Tibial nerve (tissue), 3 donors: Measurements from ENCODE around the gene EME2.

Experiments
- POLR2A ChIP-seq, 2 donors: fragments of 450-650 bp; IDR thresholded peaks; one replicate each; pipeline ENCODE4 v1.6.1; 2017; ENCODE audit warnings: antibody characterized with exemption in 2 of 2, mild to moderate bottlenecking in 2 of 2, moderate library complexity in 2 of 2
- TF ChIP-seq, protein P1 (sequence below), 5 experiments: fragments of 200-600 bp in 3 of 5; fragments of 450-650 bp in 2 of 5; sonication (generic) in 3 of 5; IDR thresholded peaks; one replicate each; pipeline ENCODE4 v1.5.1; 2016 to 2019; ENCODE audit warnings: antibody characterized with exemption in 5 of 5, mild to moderate bottlenecking in 3 of 5, moderate library complexity in 2 of 5

DNA sequence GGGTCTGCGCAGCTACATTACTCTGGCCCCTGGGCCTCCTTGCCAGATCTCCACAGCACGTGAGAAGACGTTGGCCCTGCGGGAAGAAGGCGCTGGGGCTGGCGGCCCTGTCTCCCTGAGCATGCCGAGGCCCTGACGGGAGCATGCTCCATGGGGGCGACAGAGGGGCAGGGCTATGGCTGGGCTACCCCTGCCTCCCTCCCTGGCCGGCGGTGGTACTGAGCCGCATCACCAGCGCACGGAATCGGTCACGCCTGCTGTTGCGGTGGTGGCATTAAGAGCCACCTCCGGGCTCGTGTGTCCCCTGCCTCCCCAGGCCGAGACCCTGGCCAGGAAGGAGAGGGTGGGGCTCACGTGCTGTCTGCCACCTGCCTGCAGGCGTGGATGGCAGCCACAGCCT, 38.5 kb upstream of the EME2 start:
- TF ChIP-seq, protein P1, sequence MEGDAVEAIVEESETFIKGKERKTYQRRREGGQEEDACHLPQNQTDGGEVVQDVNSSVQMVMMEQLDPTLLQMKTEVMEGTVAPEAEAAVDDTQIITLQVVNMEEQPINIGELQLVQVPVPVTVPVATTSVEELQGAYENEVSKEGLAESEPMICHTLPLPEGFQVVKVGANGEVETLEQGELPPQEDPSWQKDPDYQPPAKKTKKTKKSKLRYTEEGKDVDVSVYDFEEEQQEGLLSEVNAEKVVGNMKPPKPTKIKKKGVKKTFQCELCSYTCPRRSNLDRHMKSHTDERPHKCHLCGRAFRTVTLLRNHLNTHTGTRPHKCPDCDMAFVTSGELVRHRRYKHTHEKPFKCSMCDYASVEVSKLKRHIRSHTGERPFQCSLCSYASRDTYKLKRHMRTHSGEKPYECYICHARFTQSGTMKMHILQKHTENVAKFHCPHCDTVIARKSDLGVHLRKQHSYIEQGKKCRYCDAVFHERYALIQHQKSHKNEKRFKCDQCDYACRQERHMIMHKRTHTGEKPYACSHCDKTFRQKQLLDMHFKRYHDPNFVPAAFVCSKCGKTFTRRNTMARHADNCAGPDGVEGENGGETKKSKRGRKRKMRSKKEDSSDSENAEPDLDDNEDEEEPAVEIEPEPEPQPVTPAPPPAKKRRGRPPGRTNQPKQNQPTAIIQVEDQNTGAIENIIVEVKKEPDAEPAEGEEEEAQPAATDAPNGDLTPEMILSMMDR (IDR thresholded peaks at IDR 0.05), result no peak
- TF ChIP-seq POLR2A (IDR thresholded peaks at IDR 0.05), result no peak
